ENCODE measurements around the gene TMPRSS11A. TPM values are rescaled to one million over a fixed set of nuclear protein-coding genes. Genes with fewer than 3 reads are reported as not detected.

The TMPRSS11A gene
- total and polyA plus RNA-seq, 2 donors (not counting 3 experiments of a cell fraction or from before 2014, with no cell fraction given): not detected

DNA sequence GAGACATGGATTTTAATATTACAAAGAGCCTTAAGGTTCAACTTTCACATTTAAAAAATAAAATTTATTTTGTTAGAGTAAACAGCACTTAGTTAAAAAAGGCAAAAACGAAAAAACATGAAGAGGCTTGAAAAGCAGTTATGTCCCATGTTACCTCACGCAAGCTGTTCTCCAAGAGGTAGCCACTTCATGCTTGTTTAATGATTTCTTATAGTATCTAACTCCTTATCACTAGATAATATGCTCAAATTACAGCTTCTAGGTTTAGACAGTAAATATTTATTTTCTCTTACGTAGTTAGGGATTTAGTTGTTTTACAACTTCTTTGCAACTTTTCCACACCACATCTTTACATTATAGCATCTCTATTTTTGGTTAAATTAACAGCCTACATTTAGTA, 51.7 kb downstream of the TMPRSS11A start:
- Histone ChIP-seq H3K4me3 (replicated peaks in 1 of 3; ENCODE audit: insufficient read depth in 1 of 3, low read depth in 1 of 3, low read length in 3 of 3) (no peak overlapping the region), H3K27ac (ENCODE audit: insufficient read depth, low read depth, low read length) (no peak overlapping the region), H3K27me3 (ENCODE audit: control insufficient read depth in 2 of 2, insufficient read depth in 2 of 2, low read length in 2 of 2) (peaks cover 1 to 6% of the 10 kb centered on the region in 2 experiments), H3K36me3 (ENCODE audit: control insufficient read depth in 2 of 2, extremely low read depth in 1 of 2, insufficient read depth in 2 of 2, low read length in 2 of 2) (no peaks in the 10 kb centered on the region), H3K9ac (replicated peaks; ENCODE audit: extremely low read depth, insufficient read depth, low read length) (no peak overlapping the region), H4K20me1 (replicated peaks; ENCODE audit: control insufficient read depth, extremely low read depth, insufficient read depth, low read length) (no peaks in the 10 kb centered on the region), H3K4me2 (ENCODE audit: insufficient read depth, low read length) (no peak overlapping the region), H3K9me3 (replicated peaks; ENCODE audit: control insufficient read depth, insufficient read depth, low read length) (no peaks in the 10 kb centered on the region), H2AFZ (ENCODE audit: low read depth, low read length) (no peak overlapping the region), H3K79me2 (ENCODE audit: control insufficient read depth, insufficient read depth, low read length) (no peaks in the 10 kb centered on the region), H3K4me1 (ENCODE audit: control insufficient read depth, extremely low read depth, insufficient read depth, low read length) (no peaks in the 10 kb centered on the region), H3K9me1 (replicated peaks; ENCODE audit: control insufficient read depth, extremely low read depth, insufficient read depth, low read length) (no peaks in the 10 kb centered on the region)
- DNase-seq (ENCODE audit: low read depth, low spot score) (no peak), FAIRE-seq (no peak)
- dilution Hi-C loops (cut with MboI; ENCODE audit: extremely low pct_ligation_motif_present, low sequenced_read_pairs) (no loop called here), intact Hi-C loops (cut with micrococcal nuclease) (loop anchor here (2.0 kb wide), 1 partner anchor 165 kb away; no protein-coding TSS in a partner anchor)
- BruUV-seq (replicated peaks): no TSS peak
- TF ChIP-seq MYC (IDR thresholded peaks at IDR 0.05; ENCODE audit: low read depth, low read length): no peak
- no peak for TF ChIP-seq EZH2 (IDR thresholded peaks at IDR 0.05; ENCODE audit: borderline replicate concordance, low read depth, low read length, severe bottlenecking)
- no peak for TF ChIP-seq JUN (IDR thresholded peaks at IDR 0.05; ENCODE audit: borderline replicate concordance, insufficient read depth, insufficient read length, low read depth)
- TF ChIP-seq GATA2 (IDR thresholded peaks at IDR 0.05; ENCODE audit: insufficient read depth, insufficient read length, low read depth, low read length): no peak
- no peak for TF ChIP-seq POLR2A (IDR thresholded peaks at IDR 0.05; ENCODE audit: low read depth, low read length)
- no peak for TF ChIP-seq POLR2AphosphoS5 (IDR thresholded peaks at IDR 0.05; ENCODE audit: insufficient read depth, low read depth, low read length)
- TF ChIP-seq, protein P1, sequence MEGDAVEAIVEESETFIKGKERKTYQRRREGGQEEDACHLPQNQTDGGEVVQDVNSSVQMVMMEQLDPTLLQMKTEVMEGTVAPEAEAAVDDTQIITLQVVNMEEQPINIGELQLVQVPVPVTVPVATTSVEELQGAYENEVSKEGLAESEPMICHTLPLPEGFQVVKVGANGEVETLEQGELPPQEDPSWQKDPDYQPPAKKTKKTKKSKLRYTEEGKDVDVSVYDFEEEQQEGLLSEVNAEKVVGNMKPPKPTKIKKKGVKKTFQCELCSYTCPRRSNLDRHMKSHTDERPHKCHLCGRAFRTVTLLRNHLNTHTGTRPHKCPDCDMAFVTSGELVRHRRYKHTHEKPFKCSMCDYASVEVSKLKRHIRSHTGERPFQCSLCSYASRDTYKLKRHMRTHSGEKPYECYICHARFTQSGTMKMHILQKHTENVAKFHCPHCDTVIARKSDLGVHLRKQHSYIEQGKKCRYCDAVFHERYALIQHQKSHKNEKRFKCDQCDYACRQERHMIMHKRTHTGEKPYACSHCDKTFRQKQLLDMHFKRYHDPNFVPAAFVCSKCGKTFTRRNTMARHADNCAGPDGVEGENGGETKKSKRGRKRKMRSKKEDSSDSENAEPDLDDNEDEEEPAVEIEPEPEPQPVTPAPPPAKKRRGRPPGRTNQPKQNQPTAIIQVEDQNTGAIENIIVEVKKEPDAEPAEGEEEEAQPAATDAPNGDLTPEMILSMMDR (IDR thresholded peaks at IDR 0.05; ENCODE audit: extremely low read depth in 1 of 2, insufficient read depth in 1 of 2, low read depth in 1 of 2, low read length in 2 of 2): no peak
- POLR2A ChIA-PET: no interaction called here
- CTCF ChIA-PET: interaction anchor here (0.8 to 3.0 kb wide), 21 partner anchors 9 to 464 kb away, joined by 3 to 52 read pairs (median 6); partner anchors contain the start of genes CENPC and UBA6

Measured in endothelial cell of umbilical vein (primary cell).